ENCODE results near the gene ATF3.

Gene ATF3

GRCh38 chr1:212605441-212606394, 2.8 kb upstream of the ATF3 start:
- Histone ChIP-seq H3K4me1 (ENCODE audit: insufficient read depth, low read length, poor library complexity, severe bottlenecking) (peaks cover 18% of the 10 kb centered on the region), H3K4me2 (ENCODE audit: low read depth, low read length, poor library complexity, severe bottlenecking) (peak overlapping the region; percentile 0), H3K27me3 (ENCODE audit: insufficient read depth, low read length, poor library complexity, severe bottlenecking) (peaks cover 5% of the 10 kb centered on the region), H3K4me3 (ENCODE audit: low read length, poor library complexity, severe bottlenecking) (no peak overlapping the region), H3F3A (ENCODE audit: low read depth) (no peaks in the 10 kb centered on the region), H3K9ac (ENCODE audit: low read depth, low read length, poor library complexity, severe bottlenecking) (no peak overlapping the region), H3K9me2 (replicated peaks; ENCODE audit: low read depth, low read length) (no peaks in the 10 kb centered on the region), H4K20me1 (ENCODE audit: insufficient read depth, low read length, poor library complexity, severe bottlenecking) (peaks cover 12% of the 10 kb centered on the region), H2AFZ (ENCODE audit: low read length) (peak overlapping the region; percentile 8; the same call in 1 of the 2 replicates), H3K79me2 (ENCODE audit: insufficient read depth, low read length) (peaks cover 14% of the 10 kb centered on the region), H3K36me3 (ENCODE audit: insufficient read depth, low read length) (no peaks in the 10 kb centered on the region), H3K9me3 (ENCODE audit: insufficient read depth, low read depth, low read length) (no peaks in the 10 kb centered on the region)
- no peak for TF ChIP-seq EZH2phosphoT487 (IDR thresholded peaks at IDR 0.05; ENCODE audit: borderline replicate concordance)
- no peak for TF ChIP-seq CTCF (conservative IDR thresholded peaks at IDR 0.05; ENCODE audit: low read length)

GRCh38 chr1:212606395-212607205, 2.0 kb upstream of the ATF3 start:
- H3K4me3 ChIP-seq (ENCODE audit: low read length, poor library complexity, severe bottlenecking) = no peak overlapping the region
- H3K27me3 ChIP-seq (ENCODE audit: insufficient read depth, low read length, poor library complexity, severe bottlenecking) = peaks cover 5% of the 10 kb centered on the region

More at GRCh38 chr1:212606395-212607205, 2.0 kb upstream of the ATF3 start:
- Histone ChIP-seq H3K4me1 (ENCODE audit: insufficient read depth, low read length, poor library complexity, severe bottlenecking) (peaks cover 27% of the 10 kb centered on the region), H2AFZ (ENCODE audit: low read length) (no peak overlapping the region), H3K9ac (ENCODE audit: low read depth, low read length, poor library complexity, severe bottlenecking) (no peak overlapping the region), H3F3A (ENCODE audit: low read depth) (no peaks in the 10 kb centered on the region), H3K4me2 (ENCODE audit: low read depth, low read length, poor library complexity, severe bottlenecking) (no peak overlapping the region), H3K9me2 (replicated peaks; ENCODE audit: low read depth, low read length) (no peaks in the 10 kb centered on the region), H4K20me1 (ENCODE audit: insufficient read depth, low read length, poor library complexity, severe bottlenecking) (peaks cover 17% of the 10 kb centered on the region), H3K9me3 (ENCODE audit: insufficient read depth, low read depth, low read length) (no peaks in the 10 kb centered on the region), H3K79me2 (ENCODE audit: insufficient read depth, low read length) (peaks cover 22% of the 10 kb centered on the region), H3K36me3 (ENCODE audit: insufficient read depth, low read length) (no peaks in the 10 kb centered on the region)
- no peak for TF ChIP-seq EZH2phosphoT487 (IDR thresholded peaks at IDR 0.05; ENCODE audit: borderline replicate concordance)
- TF ChIP-seq CTCF (conservative IDR thresholded peaks at IDR 0.05; ENCODE audit: low read length) = no peak

All from Loucy (cell line).